ENCODE data around the gene ETFB. TPM values are rescaled to one million over a fixed set of nuclear protein-coding genes. Genes with fewer than 3 reads are reported as not detected.

The ETFB gene
- total RNA-seq, 1 experiment from 2014 or later, result 125 TPM

GRCh38 chr19:51347209-51347928 lies 18.8 kb downstream of the ETFB start:
- H3K36me3 ChIP-seq (replicated peaks; ENCODE audit: control insufficient read depth, insufficient read depth, low read length), result peaks cover 2% of the 10 kb centered on the region
- DNase-seq, result no peak
- H3K4me3 ChIP-seq (ENCODE audit: insufficient read depth, low read depth, low read length), result no peak overlapping the region
- no peaks in the 10 kb centered on the region for H3K27me3 ChIP-seq (ENCODE audit: control insufficient read depth, insufficient read depth, low read length)

- Histone ChIP-seq H3K4me3 (ENCODE audit: insufficient read depth, low read depth, low read length) (no peak overlapping the region), H3K36me3 (replicated peaks; ENCODE audit: control insufficient read depth, insufficient read depth, low read length) (peaks cover 2% of the 10 kb centered on the region), H3K27me3 (ENCODE audit: control insufficient read depth, insufficient read depth, low read length) (peaks cover 1% of the 10 kb centered on the region; the same call in 1 of the 2 replicates)
- peak; percentile 71 for DNase-seq
These were observed 19.4 kb downstream of the ETFB start for GRCh38 chr19:51346742-51347141.

- Histone ChIP-seq H3K27me3 (ENCODE audit: control insufficient read depth, insufficient read depth, low read length) (peaks cover 9% of the 10 kb centered on the region), H3K4me3 (ENCODE audit: insufficient read depth, low read depth, low read length) (no peak overlapping the region), H3K36me3 (replicated peaks; ENCODE audit: control insufficient read depth, insufficient read depth, low read length) (peaks cover 2% of the 10 kb centered on the region)
- no peak for DNase-seq
These were observed 21.0 kb downstream of the ETFB start for GRCh38 chr19:51345076-51345620.

- DNase-seq, result no peak
- Histone ChIP-seq H3K4me3 (ENCODE audit: insufficient read depth, low read depth, low read length) (no peak overlapping the region), H3K36me3 (replicated peaks; ENCODE audit: control insufficient read depth, insufficient read depth, low read length) (no peaks in the 10 kb centered on the region; the same call in 1 of the 2 replicates), H3K27me3 (ENCODE audit: control insufficient read depth, insufficient read depth, low read length) (peaks cover 9% of the 10 kb centered on the region)
These were observed 23.3 kb downstream of the ETFB start for GRCh38 chr19:51342631-51343569.

GRCh38 chr19:51341976-51342580 lies 24.1 kb downstream of the ETFB start, which contains the start of gene VSIG10L:
Gene VSIG10L (minus strand): TSS chr19:51342139. CDS start chr19:51342124, 15 bp downstream.
- Histone ChIP-seq H3K36me3 (replicated peaks; ENCODE audit: control insufficient read depth, insufficient read depth, low read length) (no peaks in the 10 kb centered on the region; the same call in 1 of the 2 replicates), H3K27me3 (ENCODE audit: control insufficient read depth, insufficient read depth, low read length) (peaks cover 9% of the 10 kb centered on the region), H3K4me3 (ENCODE audit: insufficient read depth, low read depth, low read length) (no peak within 1 kb of the TSS)
- no peak for DNase-seq

GRCh38 chr19:51341066-51341465 lies 25.1 kb downstream of the ETFB start:
- peaks cover 9% of the 10 kb centered on the region for H3K27me3 ChIP-seq (ENCODE audit: control insufficient read depth, insufficient read depth, low read length)
- DNase-seq, result no peak

GRCh38 chr19:51339687-51340656 lies 26.2 kb downstream of the ETFB start:
- Histone ChIP-seq H3K4me3 (ENCODE audit: insufficient read depth, low read depth, low read length) (peak overlapping the region; percentile 79), H3K36me3 (replicated peaks; ENCODE audit: control insufficient read depth, insufficient read depth, low read length) (no peaks in the 10 kb centered on the region; the same call in 1 of the 2 replicates), H3K27me3 (ENCODE audit: control insufficient read depth, insufficient read depth, low read length) (peaks cover 9% of the 10 kb centered on the region)
- peak; percentile 99 for DNase-seq

More at GRCh38 chr19:51341066-51341465, 25.1 kb downstream of the ETFB start:
- Histone ChIP-seq H3K4me3 (ENCODE audit: insufficient read depth, low read depth, low read length) (no peak overlapping the region), H3K36me3 (replicated peaks; ENCODE audit: control insufficient read depth, insufficient read depth, low read length) (no peaks in the 10 kb centered on the region; the same call in 1 of the 2 replicates)

GRCh38 chr19:51339313-51339686 lies 26.9 kb downstream of the ETFB start:
- DNase-seq, result peak; percentile 90
- Histone ChIP-seq H3K36me3 (replicated peaks; ENCODE audit: control insufficient read depth, insufficient read depth, low read length) (no peaks in the 10 kb centered on the region; the same call in 1 of the 2 replicates), H3K4me3 (ENCODE audit: insufficient read depth, low read depth, low read length) (peak overlapping the region; percentile 79), H3K27me3 (ENCODE audit: control insufficient read depth, insufficient read depth, low read length) (peaks cover 9% of the 10 kb centered on the region)

- peak; percentile 98 for DNase-seq
These were observed 27.4 kb downstream of the ETFB start for GRCh38 chr19:51338563-51339312.

GRCh38 chr19:51337861-51338562 lies 28.2 kb downstream of the ETFB start:
- Histone ChIP-seq H3K4me3 (ENCODE audit: insufficient read depth, low read depth, low read length) (peak overlapping the region; percentile 79; the same call in 1 of the 2 replicates), H3K36me3 (replicated peaks; ENCODE audit: control insufficient read depth, insufficient read depth, low read length) (peaks cover 2% of the 10 kb centered on the region; the same call in 1 of the 2 replicates), H3K27me3 (ENCODE audit: control insufficient read depth, insufficient read depth, low read length) (peaks cover 9% of the 10 kb centered on the region)
- DNase-seq, result peak; percentile 57

More at GRCh38 chr19:51338563-51339312, 27.4 kb downstream of the ETFB start:
- Histone ChIP-seq H3K27me3 (ENCODE audit: control insufficient read depth, insufficient read depth, low read length) (peaks cover 9% of the 10 kb centered on the region), H3K36me3 (replicated peaks; ENCODE audit: control insufficient read depth, insufficient read depth, low read length) (peaks cover 2% of the 10 kb centered on the region; the same call in 1 of the 2 replicates), H3K4me3 (ENCODE audit: insufficient read depth, low read depth, low read length) (peak overlapping the region; percentile 79)

- peaks cover 9% of the 10 kb centered on the region for H3K27me3 ChIP-seq (ENCODE audit: control insufficient read depth, insufficient read depth, low read length)
- H3K4me3 ChIP-seq (ENCODE audit: insufficient read depth, low read depth, low read length), result no peak overlapping the region
- H3K36me3 ChIP-seq (replicated peaks; ENCODE audit: control insufficient read depth, insufficient read depth, low read length), result peaks cover 5% of the 10 kb centered on the region
- DNase-seq, result no peak
These were observed 28.9 kb downstream of the ETFB start for GRCh38 chr19:51337141-51337860.

Data from H7 (cell line).